SH-SY5Y (cell line): ENCODE results near the gene PLPPR4.

Experiments used
- GATA2 ChIP-seq: IDR thresholded peaks from 2 replicates; pipeline ENCODE4 v1.6.1; 2011; ENCODE audit warnings: mild to moderate bottlenecking, low read depth, low read length
- GATA3 ChIP-seq: IDR thresholded peaks from 2 replicates; pipeline ENCODE4 v1.6.1; 2011; ENCODE audit warnings: low read depth, mild to moderate bottlenecking, low read length, moderate library complexity

DNA sequence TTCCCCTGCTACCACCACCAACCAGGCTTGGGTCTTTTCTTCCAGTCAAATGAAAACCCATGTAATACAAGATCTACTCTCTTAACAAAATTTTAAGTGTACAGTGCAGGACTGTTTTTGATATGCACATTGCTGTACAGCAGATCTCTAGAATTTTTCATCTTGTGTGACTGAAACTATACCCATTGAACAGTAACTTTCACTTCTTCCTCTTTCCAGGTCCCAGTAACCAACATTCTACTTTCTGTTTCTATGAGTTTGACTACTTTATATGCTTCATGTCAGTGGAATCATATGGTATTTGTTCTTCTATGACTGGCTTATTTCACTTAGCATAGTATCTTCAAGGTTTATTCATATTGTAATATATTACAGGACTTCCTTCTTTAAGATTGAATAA lies 45.3 kb upstream of the PLPPR4 start:
- no peak for TF ChIP-seq GATA2
- TF ChIP-seq GATA3, result no peak
